ENCODE results near the gene POLD1. TPM values are rescaled to one million over a fixed set of nuclear protein-coding genes. Genes with fewer than 3 reads are reported as not detected.

POLD1 gene
- total RNA-seq, 1 donor from 2014 or later: 36.7 TPM

- Histone ChIP-seq H3K4me1 (no peaks in the 10 kb centered on the region), H3K36me3 (no peaks in the 10 kb centered on the region), H3K4me2 (no peak overlapping the region), H2AFZ (replicated peaks) (no peak overlapping the region), H3K27ac (no peak overlapping the region), H3K9me3 (ENCODE audit: low read depth) (no peaks in the 10 kb centered on the region), H3K27me3 (no peaks in the 10 kb centered on the region), H3K4me3 (no peak overlapping the region), H3K79me2 (ENCODE audit: low read depth) (no peaks in the 10 kb centered on the region), H4K20me1 (ENCODE audit: low read depth) (no peaks in the 10 kb centered on the region), H3F3A (ENCODE audit: low read depth) (peaks cover 3% of the 10 kb centered on the region), H3K9ac (no peak overlapping the region)
- DNase-seq (ENCODE audit: low spot score): no peak
- no peaks in the 10 kb centered on the region for H3K36me3 Mint-ChIP-seq
- H3K27ac Mint-ChIP-seq: no peak overlapping the region
- peaks cover 12% of the 10 kb centered on the region for H3K4me1 Mint-ChIP-seq
- peaks cover 7% of the 10 kb centered on the region for H3K9me3 Mint-ChIP-seq
- peaks cover 8% of the 10 kb centered on the region for H3K27me3 Mint-ChIP-seq (ENCODE audit: insufficient read depth, low read depth)
- H3K4me3 Mint-ChIP-seq: peak overlapping the region; percentile 63
- no peak for TF ChIP-seq CTCF (IDR thresholded peaks at IDR 0.05)
- no peak for TF ChIP-seq EZH2phosphoT487 (IDR thresholded peaks at IDR 0.05)
- TF ChIP-seq EZH2 (IDR thresholded peaks at IDR 0.05): no peak
Measured at GRCh38 chr19:50460161-50460765, 76.1 kb downstream of the POLD1 start.

GRCh38 chr19:50461066-50461875, 77.1 kb downstream of the POLD1 start:
- Mint-ChIP-seq H3K4me3 (peak overlapping the region; percentile 6), H3K36me3 (no peaks in the 10 kb centered on the region), H3K27ac (peak overlapping the region; percentile 72), H3K4me1 (peaks cover 19% of the 10 kb centered on the region), H3K27me3 (ENCODE audit: insufficient read depth, low read depth) (peaks cover 6% of the 10 kb centered on the region), H3K9me3 (peaks cover 2% of the 10 kb centered on the region)
- H3K79me2 ChIP-seq (ENCODE audit: low read depth): no peaks in the 10 kb centered on the region
- H3K9ac ChIP-seq: no peak overlapping the region
- no peak overlapping the region for H3K27ac ChIP-seq
- H3K4me3 ChIP-seq: no peak overlapping the region
- H3K9me3 ChIP-seq (ENCODE audit: low read depth): no peaks in the 10 kb centered on the region
- H3K4me2 ChIP-seq: no peak overlapping the region
- peak overlapping the region; percentile 89 for H2AFZ ChIP-seq (replicated peaks)
- peaks cover 9% of the 10 kb centered on the region for H3F3A ChIP-seq (ENCODE audit: low read depth)
- H3K36me3 ChIP-seq: no peaks in the 10 kb centered on the region
- no peaks in the 10 kb centered on the region for H3K27me3 ChIP-seq
- no peaks in the 10 kb centered on the region for H4K20me1 ChIP-seq (ENCODE audit: low read depth)
- TF ChIP-seq CTCF (IDR thresholded peaks at IDR 0.05): peak; percentile 82
- TF ChIP-seq EZH2 (IDR thresholded peaks at IDR 0.05): no peak
- TF ChIP-seq EZH2phosphoT487 (IDR thresholded peaks at IDR 0.05): no peak
- DNase-seq (ENCODE audit: low spot score): peak; percentile 87
- H3K4me1 ChIP-seq: peaks cover 8% of the 10 kb centered on the region

GRCh38 chr19:50462970-50463369, 78.8 kb downstream of the POLD1 start:
- Histone ChIP-seq H3K79me2 (ENCODE audit: low read depth) (no peaks in the 10 kb centered on the region), H3K9ac (no peak overlapping the region), H3K27me3 (no peaks in the 10 kb centered on the region), H3K4me1 (peaks cover 10% of the 10 kb centered on the region), H3K36me3 (no peaks in the 10 kb centered on the region), H3K4me3 (no peak overlapping the region), H2AFZ (replicated peaks) (no peak overlapping the region), H3K4me2 (no peak overlapping the region), H4K20me1 (ENCODE audit: low read depth) (no peaks in the 10 kb centered on the region), H3F3A (ENCODE audit: low read depth) (peaks cover 10% of the 10 kb centered on the region), H3K27ac (no peak overlapping the region), H3K9me3 (ENCODE audit: low read depth) (no peaks in the 10 kb centered on the region)
- no peaks in the 10 kb centered on the region for H3K36me3 Mint-ChIP-seq
- no peak overlapping the region for H3K4me3 Mint-ChIP-seq
- DNase-seq (ENCODE audit: low spot score): no peak
- TF ChIP-seq EZH2 (IDR thresholded peaks at IDR 0.05) (no peak), CTCF (IDR thresholded peaks at IDR 0.05) (no peak), EZH2phosphoT487 (IDR thresholded peaks at IDR 0.05) (no peak)
- no peak overlapping the region for H3K27ac Mint-ChIP-seq
- peaks cover 6% of the 10 kb centered on the region for H3K27me3 Mint-ChIP-seq (ENCODE audit: insufficient read depth, low read depth)
- H3K4me1 Mint-ChIP-seq: peaks cover 27% of the 10 kb centered on the region
- no peaks in the 10 kb centered on the region for H3K9me3 Mint-ChIP-seq

Measured in neural progenitor cell (in vitro differentiated cells).